Activated naive CD8-positive, alpha-beta T cell treated with anti-CD3 and anti-CD28 coated beads, Interleukin-2, amount 50 U/mL, for 16 hours (primary cell): ENCODE measurements around the gene SNX8.
"Not testable (repeated sequence)": the region's sequence is repeated elsewhere in the genome, so short reads cannot be mapped to it uniquely, and the experiment has no call there.

Experiments
- DNase-seq: peaks from one replicate; pipeline ENCODE4 v3.0.0-alpha.2; 2020; ENCODE audit warnings: low read depth, low spot score

SNX8 gene

DNA sequence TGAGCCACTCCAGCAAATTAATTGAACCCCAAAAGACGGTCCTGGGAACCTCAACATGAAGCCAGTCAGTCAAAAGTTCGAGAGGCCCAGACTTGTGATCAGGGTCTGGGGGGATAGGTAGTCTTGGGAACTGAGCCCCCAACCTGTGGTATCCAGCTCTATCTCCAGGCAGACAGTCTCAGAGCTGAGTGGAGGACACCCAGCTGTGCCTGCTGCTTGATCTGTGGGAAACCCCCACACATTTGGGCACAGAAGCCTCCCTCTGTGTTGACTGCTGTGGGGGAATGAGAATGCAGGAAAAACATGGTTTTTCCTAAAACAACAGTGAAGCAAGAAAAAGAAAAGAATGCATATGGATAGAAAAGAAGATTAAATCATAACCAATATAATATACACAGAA is 16.3 kb upstream of the SNX8 start:
- no peak for DNase-seq

DNA sequence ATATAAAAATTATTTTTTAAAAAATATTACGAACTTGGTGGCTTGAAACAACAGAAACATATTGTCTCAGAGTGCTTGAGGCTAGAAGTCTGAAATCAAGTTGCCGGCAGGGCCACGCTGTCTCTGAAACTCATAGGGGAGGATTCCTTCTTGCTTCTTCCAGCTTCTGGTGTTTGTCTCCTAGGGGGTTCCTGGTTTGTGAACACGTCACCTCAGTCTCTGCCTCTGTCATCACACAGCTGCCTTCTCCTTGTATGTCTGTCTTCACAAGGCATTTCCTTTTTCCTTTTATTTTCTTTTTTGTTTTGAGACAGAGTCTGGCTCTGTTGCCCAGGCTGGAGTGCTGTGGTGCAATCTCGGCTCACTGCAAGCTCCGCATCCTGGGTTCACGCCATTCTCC is 12.7 kb upstream of the SNX8 start:
- no peak for DNase-seq

DNA sequence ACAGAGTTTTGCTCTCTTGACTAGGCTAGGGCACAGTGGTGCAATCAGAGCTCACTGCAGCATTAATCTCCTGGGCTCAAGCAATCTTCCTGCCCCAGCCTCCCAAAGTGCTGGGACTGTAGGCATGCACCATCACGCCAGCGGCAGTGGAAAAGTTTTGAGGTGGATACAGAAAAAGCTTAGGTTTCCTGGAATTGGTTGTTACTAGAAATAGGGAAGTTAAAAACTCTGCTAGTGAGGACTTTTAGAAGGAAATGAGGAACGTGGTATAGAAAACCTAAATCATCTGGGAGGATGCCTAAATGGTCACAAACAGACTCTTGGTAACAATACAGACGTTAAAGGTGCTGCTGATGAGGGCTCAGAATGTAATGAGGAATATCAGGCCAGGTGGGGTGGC is 10.9 kb upstream of the SNX8 start:
- DNase-seq: no peak

DNA sequence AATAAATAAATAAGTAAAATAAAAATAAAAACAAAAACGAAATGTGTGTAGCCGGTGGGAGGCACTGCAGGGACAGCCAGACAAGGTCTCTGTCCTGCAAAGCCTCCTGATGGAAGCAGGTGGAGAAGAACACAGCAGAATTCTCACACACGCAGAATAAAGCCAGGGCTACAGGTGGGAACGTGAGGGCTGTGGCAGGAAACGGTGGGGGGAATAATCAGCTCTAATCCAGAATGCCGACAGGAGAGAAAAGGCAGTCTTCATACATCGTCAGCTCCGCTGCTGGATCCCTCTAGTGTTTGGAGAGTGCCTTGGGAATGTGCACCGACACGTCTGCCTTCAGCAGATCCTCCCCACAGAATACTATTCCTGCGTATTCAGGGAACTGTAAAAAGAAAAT is 6.8 kb upstream of the SNX8 start:
- no peak for DNase-seq

DNA sequence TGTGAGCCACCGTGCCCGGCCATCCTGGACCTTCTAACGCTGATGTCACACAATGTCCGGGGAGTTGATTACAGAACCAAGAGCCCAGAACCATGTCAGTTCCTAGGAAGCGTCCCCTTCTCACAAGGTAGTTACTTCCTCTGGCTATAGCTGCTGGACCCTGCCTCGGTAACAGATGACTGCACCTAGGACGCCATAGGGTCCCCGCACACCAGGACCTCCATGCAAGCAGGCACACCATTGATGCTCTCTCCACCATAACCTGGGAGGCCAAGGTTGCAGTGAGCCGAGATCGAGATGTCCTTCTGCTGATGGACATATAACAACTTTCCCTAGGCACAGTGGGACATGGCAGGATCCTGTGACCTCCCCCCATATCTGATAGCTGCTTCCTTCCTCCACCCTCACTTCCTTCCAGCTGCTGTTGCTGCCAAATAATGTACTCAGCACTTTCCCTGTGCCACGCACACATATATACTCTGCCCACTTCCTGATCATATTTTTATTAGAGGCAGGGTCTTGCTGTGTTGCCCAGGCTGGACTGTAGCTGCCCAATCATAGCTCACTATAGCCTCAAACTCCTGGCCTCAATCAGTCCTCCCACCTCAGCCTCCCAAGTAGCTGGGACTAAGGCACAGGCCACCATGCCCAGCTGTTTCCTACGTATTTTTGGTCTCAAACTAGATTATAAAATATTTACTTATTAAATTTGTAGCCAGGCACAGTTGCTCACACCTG is 3.5 kb upstream of the SNX8 start:
- no peak for DNase-seq

DNA sequence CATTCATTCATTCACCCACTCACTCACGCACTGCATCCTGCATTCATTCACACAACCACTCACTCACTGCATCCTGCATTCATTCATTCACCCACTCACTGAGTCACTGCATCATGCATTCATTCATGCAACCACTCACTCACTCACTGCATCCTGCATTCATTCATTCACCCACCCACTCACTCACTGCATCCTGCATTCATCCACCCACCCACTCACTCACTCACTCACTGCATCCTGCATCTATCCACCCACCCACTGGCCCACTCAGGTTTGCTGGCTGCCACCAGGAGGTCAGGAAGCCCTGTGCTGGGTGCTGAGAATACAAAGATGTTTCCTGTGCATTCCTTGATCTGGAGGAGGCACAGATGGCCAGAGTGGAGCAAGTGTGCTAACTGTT is 2.3 kb upstream of the SNX8 start:
- no peak for DNase-seq

DNA sequence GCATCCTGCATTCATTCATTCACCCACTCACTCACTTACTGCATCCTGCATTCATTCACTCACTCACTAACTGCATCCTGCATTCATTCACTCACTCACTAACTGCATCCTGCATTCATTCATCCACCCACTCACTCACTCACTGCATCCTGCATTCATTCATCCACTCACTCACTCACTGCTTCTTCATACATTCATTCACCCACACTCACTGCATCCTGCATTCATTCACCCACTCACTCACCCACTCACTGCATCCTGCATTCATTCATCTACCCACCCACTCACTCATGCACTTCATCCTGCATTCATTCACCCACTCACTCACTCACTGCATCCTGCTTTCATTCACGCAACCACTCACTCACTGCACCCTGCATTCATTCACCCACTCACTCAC is 1.5 kb upstream of the SNX8 start:
- DNase-seq: no peak

DNA sequence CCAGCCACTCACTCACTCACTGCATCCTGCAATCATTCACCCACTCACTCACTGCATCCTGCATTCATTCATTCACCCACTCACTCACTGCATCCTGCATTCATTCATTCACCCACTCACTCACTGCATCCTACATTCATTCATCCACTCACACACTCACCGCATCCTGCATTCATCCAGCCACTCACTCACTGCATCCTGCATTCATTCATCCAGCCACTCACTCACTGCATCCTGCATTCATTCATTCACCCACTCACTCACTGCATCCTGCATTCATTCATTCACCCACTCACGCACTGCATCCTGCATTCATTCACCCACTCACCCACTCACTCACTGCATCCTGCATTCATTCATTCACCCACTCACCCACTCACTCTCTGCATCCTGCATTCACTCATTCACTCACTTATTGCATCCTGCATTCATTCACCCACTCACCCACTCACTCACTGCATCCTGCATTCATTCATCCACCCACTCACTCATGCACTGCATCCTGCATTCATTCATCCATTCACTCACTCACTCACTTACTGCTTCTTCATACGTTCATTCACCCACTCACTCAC is 802 bp upstream of the SNX8 start:
- not testable (repeated sequence) for DNase-seq

DNA sequence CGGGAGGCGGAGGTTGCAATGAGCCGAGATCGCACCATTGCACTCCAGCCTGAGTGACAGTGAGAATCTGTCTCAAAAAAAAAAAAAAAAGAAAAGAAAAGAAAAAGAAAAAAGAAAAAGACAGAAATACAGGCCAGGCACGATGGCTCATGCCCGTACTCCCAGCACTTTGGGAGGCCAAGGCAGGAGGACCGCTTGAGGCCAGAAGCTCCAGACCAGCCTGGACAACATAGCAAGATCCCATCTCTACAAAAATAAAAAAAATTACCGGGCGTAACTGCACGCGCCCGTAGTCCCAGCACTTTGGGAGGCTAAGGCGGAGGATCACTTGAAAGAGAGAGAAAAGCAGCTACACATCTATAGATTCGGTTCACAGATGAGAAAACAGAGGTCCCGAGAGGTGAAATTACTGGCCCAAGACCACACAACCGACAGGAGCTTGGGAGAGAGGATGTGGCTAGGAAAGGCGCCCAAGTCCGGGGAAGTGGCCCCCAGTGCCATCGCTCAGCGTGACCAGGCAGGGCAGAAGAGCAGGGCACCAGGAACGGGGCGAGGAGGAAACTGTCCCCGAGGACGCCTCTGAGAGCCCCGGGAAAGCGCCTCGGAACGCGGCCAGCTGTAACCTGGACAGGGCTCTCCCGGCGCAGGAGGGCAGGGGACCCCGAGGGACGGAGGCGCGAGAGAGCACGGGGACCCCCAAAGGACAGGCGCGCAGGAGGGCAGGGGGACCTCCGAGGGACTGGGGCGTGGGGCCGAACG is 612 bp downstream of the SNX8 start:
- no peak for DNase-seq

DNA sequence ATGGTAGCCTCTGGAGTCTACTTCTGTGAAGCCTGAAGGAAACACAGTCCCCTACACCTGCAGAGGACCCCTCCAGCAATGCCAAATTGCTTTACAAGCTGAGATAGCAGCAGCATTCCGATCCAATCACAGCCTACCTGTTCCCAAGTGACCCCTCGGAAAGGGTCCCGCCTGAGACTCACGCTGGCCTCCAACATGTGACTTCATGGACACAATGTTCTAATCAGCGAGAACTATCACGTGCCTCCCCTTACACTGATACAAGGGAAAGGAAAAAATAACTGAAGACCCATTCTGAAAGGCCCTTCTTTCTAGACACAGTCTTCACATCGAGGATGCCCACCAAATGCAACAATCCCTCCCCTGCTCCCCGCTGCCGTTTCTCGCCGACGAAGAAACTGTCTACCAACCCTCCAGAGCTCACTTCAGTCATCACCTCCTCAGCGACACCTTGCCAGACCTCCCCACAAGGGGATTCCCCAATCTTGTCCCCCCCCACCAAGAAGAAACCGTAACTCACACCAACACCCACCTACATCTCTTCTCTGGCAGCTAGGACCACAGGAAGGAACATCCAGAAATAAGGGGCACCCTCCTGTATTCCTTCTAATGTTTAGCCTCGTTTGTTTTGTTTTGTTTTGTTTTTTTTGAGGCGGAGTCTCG is 1.8 kb downstream of the SNX8 start:
- DNase-seq: no peak

DNA sequence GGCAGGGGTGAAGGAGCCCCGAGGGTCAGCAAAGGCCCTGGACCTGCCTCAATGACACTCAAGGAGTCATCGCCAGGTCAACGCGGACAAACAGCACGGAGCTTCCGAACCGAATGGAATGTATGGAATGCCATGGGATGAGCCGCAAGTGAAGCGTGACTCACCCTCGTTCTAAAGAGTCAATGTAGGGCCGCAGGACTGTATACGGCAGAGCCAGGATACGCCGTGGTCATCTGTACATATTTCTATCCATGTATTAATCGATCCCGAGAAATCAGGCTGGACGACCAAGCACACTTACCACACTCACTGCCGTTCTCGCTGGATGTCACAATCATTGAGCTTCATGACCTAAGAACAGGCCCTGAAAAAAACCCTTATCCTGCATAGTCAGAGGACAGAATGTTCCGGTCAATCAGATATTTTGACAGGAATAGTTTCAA is 4.3 kb downstream of the SNX8 start:
- DNase-seq: no peak

DNA sequence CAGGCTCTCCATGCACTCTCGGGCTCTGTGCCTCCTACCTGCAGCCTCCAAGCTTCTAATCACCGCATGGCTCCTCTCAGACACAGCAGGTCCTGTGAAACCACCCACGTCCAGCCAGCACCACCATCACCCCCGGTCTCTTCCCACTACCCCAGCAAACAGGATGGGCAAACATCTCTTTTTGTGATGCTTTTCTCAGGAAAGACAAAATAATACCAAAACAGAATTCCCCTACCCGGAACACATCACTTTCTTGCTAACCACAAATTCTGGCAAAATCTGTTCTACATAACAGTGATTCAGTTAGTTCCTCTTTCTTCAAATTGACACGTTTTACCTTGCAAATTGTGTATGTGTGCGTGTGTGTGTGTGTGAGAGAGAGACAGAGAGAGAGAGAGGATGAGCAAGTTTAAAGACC is 6.5 kb downstream of the SNX8 start:
- no peak for DNase-seq

DNA sequence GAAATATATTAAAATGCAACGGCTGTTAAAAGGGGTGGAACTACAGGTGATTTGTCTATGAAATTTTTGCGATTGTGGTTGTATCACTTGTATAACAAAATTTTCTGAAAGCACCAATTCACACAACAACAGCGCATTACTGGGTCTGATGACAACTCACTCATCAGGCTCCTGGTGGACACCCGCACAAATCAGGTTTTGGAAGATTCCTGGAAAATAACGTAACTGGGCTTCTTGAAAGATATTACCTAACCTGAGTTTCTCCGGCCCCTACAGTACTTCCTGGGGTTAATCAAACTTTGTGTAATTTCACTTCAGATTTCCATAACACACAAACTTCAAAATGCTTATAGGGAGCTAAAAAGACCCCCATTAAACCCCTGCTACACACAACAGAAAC is 7.6 kb downstream of the SNX8 start:
- DNase-seq: no peak

DNA sequence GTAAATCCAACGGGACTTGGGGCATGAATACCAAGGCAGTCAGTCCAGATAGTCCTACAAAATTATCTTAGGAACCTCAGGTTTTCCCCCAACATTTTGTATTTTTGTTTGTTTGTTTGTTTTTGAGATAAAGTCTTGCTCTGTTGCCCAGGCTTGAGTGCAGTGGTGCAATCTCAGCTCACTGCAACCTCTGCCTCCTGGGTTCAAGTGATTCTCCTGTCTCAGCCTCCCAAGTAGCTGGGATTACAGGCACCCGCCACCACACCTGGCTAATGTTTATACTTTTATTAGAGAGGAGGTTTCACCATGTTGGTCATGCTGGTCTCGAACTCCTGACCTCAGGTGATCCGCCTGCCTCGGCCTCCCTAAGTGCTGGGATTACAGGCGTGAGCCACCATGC is 9.0 kb downstream of the SNX8 start:
- DNase-seq: not testable (repeated sequence)

DNA sequence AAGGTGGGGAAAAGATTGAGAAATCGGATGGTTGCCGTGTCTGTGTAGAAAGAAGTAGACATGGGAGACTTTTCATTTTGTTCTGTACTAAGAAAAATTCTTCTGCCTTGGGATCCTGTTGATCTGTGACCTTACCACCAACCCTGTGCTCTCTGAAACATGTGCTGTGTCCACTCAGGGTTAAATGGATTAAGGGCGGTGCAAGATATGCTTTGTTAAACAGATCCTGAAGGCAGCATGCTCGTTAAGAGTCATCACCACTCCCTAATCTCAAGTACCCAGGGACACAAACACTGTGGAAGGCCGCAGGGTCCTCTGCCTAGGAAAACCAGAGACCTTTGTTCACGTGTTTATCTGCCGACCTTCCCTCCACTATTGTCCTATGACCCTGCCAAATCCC is 10.7 kb downstream of the SNX8 start:
- DNase-seq: not testable (repeated sequence)

DNA sequence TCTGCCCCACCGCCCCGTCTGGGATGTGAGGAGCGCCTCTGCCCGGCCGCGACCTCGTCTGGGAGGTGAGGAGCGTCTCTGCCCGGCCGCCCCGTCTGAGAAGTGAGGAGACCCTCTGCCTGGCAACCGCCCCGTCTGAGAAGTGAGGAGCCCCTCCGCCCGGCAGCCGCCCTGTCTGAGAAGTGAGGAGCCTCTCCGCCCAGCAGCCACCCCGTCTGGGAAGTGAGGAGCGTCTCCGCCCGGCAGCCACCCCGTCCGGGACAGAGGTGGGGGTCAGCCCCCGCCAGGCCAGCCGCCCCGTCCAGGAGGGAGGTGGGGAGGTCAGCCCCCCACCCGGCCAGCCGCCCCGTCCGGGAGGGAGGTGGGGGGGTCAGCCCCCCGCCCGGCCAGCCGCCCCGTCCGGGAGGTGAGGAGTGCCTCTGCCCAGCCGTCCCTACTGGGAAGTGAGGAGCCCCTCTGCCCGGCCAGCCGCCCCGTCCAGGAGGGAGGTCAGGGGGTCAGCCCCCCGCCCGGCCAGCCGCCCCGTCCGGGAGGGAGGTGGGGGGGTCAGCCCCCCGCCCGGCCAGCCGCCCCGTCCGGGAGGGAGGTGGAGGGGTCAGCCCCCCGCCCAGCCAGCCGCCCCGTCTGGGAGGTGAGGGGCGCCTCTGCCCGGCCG is 11.4 kb downstream of the SNX8 start:
- DNase-seq: not testable (repeated sequence)

DNA sequence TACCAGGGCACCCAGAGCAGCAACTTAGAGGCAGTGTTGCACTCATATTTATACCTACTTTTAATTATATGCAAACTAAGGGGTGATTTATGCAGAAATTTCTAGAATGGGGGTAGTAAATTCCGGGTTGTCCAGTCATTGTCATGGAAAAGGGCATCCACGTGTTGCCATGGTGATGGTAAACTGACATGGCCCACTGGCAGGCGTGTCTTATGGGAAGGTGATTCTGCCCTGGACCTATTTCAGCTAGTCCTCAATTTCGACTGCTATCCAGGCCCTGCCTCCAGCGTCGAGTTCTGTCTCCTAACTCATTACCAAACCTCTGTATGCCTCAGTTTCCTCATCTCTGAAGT is 12.8 kb downstream of the SNX8 start:
- no peak for DNase-seq

DNA sequence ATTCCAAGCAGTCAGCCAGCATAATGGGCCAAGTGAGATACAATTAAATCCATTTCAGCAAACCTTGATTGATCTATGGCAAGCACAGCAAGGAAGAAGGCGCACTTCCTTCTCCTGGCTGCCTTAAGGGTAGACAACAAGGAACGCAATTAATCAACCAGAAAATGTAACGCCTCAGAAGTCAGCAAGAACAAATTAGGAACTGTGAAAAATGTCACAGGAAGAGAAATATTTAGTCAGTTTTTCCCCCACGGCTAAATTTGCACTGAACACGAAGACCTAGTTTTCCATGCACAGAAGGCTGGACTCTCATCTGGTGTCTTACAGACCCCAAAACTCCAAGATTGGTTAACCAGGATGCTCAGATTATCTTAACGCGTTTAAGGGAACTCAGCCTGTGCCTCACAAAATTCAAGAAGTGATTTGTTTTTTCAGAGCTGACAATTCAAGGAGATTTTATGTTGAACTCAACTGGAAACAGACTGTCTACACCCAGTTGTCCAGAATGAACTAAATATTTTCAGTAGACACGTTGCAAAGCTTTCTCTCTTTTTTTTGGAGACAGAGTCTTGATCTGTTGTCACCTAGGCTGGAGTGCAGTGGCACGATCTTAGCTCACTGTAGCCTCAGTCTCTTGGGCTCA is 14.2 kb downstream of the SNX8 start:
- DNase-seq: no peak

DNA sequence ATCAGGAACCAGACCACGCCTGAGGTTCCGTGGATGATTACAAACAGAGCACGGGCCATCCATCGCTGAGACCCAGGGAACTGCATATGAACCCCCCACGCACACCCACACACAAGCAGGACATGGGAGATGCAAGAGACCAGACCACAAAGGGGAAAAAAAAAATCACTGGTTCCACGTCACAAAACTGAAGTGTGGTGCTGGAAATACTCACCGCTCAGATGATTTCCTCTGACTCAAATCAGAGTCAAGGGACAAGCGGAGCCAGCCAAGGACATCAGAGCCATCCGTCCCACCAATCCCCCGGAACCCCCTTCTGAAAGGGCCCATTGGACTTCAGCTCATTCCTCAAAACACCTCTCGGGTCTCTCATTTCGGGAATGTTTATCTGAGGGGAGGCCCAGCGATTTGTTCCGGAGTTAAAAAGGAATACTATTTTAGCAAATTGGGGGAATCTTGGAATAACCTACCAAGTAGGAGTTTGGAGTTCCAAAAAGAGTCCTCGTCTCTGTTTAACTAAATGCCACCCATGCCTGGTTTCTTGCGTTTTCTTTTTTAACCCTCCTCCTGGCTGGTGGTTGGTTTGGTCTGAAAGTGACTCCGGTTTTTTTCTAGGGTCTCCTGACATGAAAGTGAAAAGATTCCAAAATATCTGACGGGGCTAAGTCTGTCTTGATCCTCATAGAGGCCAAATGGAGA is 15.0 kb downstream of the SNX8 start:
- DNase-seq: no peak

DNA sequence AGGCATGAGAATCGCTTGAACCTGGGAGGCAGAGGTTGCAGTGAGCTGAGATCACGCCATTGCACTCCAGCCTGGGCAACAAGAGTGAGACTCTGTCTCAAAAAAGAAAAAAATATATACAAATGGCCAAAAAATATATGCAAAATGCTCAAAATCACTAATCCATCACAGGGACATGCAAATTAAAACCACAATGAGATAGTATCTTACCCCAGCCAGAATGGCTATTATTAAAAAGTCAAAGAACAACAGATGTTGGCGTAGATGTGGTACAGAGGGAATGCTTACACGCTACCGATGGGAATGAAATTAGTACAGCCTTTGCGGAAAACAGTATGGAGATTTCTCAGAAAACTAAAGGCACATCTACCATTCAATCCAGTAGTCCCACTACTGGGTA is 17.4 kb downstream of the SNX8 start:
- DNase-seq: no peak
